Measurements from ENCODE around the gene MEIS2.

MEIS2 gene

DNA sequence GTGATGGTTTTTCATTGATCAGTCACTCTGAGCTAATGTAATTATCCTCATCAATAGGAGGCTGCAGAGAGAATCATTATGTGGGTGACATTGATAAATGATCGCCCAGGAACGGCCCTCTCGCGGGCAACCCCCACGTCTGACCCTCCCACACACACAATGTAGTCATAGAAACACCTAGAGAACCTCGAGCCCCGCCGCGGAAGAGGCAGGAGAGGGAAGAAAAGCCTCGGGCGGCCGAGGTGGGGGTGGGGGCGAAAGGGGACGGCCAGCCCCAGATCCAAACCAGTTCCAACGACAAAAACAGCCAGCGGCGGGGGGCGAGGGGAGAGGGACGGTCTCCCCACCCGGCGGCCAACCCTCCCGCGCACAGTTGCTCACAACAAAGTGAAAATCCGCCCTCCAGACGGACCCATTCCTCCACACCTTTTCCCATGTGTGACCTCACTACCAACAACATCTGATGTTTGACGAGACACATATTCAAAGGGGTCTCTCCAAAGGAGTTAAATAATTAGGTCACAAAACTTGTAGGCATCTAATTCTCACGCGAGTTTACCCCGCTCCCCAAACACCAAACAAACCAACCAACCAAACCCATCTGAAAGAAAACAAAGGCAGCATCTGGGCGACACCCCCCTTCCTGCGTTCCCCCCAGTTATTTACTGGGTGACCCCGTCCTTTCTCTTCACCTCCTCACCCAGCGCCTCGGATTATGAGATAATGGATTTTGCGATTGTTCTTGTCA, 213.0 kb downstream of the MEIS2 start:
- no peak for DNase-seq

DNA sequence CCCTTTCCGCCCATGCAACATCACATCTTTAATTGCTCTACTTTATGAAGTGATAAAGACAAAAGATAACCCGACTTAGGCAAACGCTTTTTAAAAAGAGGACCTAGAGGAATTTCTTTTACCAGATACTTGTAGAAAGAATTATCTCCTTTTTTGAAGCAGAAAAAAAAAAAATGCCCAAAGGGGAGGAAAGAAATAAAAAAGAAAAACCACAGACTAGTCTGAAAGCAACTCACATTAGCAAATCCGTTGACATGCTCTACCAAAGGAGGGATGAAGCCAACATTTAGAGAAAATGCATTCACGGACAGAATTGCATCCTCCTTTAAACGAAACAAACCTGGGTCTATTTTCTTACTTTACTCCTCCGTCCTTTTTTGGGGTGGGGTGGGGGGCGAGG, 213.6 kb downstream of the MEIS2 start:
- DNase-seq, result no peak

DNA sequence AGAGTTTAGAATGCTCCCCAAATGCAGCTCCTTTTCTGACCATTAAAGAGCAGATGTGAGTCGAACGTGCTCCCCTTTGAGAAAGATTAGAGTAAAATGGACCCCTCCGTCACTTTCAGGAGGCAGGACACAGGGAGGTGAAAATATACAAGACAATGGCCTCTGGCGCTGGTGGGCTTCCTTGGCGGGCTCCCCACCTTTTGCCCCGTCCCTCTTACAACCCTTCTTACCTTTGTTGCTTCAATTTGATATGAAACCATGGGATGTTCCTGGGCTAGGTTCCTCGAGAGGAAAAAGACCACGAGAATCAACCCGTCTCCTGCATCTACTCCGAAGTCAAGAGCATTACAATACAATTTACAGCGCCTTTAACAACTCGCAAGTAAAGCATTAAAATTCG, 214.2 kb downstream of the MEIS2 start:
- no peak for DNase-seq

DNA sequence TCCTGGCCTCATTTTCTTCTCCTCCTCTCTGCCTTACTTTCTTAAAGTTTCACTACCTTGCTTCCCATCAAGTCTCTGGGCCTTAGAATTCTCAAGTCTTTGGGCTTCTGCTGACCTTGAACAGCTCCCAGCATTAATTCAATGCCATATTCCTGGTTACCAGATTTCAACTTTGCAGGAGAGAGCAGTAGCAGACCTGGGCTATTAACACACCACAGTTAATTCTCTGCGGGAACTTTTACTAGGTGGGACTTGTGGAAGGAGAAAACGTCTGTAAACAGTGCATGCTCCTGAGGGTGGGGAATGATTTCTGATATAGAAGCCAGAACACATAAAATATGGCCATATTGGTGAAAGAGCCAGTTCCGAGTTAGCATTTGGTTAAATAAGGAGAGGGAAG, 214.6 kb downstream of the MEIS2 start:
- no peak for DNase-seq

- no peak for DNase-seq
These were observed 215.3 kb downstream of the MEIS2 start for GRCh38 chr15:36884936-36885635.

DNA sequence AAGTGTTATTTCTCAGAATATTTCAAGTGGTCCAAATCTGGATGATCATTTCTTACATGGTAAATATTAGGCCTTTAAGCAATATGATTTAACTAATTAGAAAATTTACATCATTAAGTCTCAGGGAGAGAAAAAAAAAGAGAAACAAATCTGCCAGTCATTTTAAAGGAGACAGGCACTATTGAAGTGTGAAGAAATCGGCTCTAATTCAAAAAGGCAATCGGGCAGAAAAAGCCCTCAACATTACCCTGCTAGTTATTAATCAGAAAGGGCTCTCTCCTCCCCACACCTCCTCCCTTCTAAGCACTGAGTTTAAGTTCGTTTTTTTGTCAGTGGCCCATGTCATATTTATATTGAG, 215.9 kb downstream of the MEIS2 start:
- no peak for DNase-seq

DNA sequence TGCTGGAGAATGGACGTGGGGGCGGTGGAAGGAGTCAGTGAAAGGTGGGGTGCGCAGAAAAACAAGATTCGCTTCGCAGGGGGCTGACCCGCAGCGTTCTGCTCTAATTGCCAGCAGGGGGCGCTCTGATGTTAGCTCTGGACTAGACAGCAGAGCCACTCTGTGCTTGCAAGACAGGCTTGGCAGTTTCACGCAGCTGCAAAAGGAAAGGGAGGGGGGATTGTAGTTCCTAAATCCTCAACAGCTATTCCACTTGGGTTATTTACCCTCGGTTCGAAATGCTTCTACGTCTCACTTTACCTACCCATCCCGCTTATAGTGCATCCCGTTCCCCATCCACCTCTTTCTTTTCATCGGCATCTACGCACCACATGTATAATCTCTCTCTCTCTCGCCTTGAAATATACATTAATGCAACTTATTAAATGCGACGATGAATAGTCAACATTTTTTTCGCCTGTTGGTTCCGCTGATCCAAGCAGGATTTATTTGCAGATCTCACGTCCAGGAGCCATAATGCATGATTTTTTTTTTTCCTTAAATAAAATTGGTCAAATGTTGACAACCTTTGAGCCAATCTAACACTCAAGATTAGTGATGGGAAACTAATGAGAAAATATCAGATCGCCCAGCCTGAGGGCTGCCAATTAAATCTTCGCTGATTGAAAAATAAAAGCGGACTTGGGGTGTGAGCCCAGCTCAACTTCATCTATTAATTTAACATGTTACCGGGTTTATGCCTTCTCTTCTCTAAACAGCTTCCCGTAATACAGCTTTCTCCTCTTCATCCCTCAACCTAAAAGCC, 216.4 kb downstream of the MEIS2 start:
- peak; percentile 27 for DNase-seq

DNA sequence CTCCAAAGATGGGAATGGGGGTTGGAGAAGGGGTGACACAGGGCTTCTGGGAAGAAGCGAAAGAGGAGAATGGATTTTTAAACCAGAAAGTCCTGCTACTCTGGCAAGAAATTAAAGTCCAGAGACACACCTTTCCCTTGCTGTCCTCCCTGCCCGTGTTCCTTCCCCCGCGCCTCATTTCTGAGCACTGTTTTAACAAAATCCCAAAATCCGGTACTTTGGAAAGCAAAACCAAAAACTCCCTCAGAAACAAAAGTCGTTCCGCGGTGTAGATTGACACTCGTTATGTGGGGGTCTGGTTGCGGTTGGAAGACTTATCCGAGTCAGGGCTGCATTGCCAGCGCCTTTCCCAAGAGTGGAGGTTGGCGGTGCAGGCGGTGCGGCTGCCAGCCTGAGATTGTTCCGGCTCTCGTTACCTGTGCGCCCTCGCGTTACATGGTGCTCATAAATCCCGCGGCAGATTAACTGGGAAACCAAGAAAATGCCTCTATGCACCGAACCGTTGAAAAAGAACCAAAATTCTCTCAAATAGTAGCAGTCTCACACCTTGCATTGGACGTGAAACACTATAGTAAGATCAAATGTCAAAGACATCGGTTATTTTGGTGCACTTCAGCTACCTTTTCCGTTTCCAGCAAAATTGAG, 217.7 kb downstream of the MEIS2 start:
- DNase-seq, result no peak

- DNase-seq, result no peak
These were observed 218.3 kb downstream of the MEIS2 start for GRCh38 chr15:36882056-36882455.

DNA sequence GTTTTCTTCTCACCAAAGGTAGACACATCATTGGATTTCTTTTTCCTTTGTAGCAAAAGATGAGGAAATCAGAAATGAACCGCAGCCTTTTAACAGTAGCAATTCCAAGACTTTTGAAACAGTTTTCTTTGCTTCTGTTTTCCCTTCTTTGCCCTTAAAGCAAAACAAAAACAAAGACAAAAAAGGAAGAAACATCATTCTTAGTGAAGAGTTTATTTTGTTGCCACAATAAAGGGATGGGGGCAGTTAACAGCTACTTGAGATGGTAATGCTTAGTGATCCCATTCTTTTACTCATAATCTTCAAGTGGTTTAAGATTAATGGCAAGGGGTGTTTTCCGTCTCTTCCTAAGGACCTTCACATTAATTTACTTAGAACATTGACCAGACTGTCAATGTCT, 218.8 kb downstream of the MEIS2 start:
- DNase-seq, result no peak

DNA sequence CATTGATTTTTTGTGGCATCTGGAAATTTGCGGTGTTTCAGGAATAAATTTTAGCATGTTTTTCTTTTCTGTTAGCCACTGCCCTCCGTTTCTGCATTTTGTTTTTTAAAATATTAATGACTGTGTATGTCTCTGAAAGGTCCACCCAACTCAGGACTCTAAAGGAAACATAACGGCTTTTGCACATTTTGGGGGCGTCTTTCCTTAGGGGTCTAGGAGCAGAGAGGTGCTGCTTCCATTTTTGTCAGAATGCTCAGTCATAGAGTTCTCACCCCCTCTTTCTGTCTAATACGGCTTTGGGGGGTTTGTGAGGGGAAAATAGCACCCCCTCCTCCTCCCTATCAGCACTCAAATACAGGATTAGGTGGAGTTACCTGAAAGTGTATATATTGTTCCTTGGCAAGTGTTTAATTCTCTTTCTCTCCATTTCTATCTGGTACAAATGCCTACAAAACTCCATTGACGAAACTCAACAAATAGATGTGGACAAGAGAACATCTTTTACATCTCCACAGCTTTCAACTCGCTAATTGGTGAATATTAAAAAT, 219.4 kb downstream of the MEIS2 start:
- DNase-seq, result no peak

DNA sequence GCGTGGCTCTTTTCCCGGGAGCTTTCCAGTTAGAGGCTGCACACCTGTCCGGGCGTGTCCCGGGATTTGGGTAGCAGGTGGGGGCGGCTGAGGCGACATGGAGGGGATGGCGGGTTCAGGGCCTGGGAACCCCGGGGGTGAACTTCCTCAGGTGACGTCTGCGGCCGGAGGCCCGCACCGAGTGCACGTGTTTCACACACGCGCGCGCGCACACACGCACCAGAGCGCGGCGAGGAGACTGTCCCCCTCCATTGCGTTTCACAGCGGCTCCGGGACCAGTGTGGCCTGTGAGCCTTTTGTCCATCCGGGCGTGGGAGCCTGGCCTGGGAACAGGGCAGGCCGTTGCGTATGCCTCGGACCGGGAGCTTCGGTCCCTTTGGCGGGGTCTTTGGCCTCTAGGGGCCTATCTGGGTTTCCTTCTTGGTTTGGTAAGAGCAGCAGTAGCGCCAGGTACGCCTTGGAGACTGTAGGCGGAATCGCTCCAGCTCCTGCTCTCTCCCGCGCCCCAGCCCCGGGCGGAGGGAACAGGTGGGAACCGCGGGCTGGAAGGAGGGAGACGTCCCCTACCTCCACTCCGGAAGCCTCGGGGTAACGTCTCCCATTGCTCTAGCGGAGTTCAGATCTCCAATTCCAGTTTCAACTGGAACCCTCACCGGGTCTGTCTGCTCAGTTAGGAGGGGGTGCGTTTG, 220.0 kb downstream of the MEIS2 start:
- no peak for DNase-seq

- no peak for DNase-seq
These were observed 220.7 kb downstream of the MEIS2 start for GRCh38 chr15:36879568-36880222.

GRCh38 chr15:36878684-36879262, 221.6 kb downstream of the MEIS2 start:
- DNase-seq, result no peak

DNA sequence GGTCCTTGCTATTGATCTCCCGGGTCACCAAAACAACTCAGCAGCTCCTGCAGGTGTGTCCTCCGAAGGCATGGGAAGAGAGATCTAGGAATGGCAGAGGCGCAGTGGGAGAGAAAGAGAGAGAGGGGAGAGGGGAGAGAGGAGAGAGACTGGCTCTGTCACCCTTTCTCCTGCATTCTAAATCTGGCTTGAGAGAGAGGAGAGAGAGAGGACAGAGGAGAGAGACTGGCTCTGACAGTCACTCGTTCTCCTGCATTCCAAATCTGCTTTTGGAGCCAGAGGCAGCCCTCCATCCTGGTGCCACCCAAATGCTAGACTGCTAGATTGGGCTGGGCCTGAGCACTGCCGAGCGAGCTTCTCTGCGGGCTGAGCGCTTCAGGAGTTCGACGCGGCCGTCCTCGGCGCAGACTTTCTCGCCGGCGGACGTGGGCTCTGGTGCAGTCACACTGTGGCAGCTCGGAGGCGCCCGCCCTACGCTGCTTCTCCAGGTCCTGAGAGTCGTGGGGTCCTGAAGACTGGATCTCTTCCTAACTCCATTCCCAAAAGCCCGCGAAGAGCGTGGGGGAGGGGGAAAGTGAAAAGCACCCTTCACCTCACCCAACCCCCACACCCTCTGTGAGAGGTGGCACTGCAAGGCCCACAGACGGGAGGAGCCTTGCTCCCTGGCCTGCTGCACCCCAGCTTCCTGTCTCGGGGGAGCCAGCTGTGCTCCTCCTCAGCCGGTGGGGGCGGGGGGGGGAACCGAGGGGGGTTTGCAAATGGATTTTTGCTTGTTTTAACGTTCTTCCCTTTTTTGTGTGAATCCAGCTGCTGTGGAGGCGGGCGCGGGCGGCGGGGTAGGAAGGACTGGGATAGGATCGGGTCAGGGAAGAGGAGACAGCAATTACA, 222.3 kb downstream of the MEIS2 start:
- no peak for DNase-seq

GRCh38 chr15:36877294-36877693, 223.1 kb downstream of the MEIS2 start:
- DNase-seq, result no peak

- DNase-seq, result no peak
These were observed 224.5 kb downstream of the MEIS2 start for GRCh38 chr15:36875740-36876334.

GRCh38 chr15:36874930-36875329, 225.4 kb downstream of the MEIS2 start:
- no peak for DNase-seq

GRCh38 chr15:36867436-36867835, 232.9 kb downstream of the MEIS2 start:
- DNase-seq, result no peak

DNA sequence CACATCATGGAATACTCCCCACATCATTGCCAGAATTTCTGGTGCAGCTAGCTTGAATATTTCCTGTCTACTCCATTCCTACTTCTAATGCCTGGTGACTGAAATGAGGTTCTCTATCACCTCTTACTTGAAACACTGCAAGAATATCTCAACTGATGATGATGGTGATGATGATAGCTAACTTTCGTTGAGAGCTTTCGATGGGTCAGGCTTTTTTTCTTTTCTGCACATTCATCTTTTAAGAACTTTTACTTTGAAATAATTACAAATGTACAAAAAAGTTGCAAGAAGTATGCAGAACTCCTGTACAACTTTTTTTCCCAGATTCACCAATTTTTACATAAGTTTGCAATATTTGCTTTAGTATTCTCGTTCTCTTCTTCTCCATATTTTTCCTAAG, 233.5 kb downstream of the MEIS2 start:
- DNase-seq, result no peak
